PC-9 (cell line): ENCODE data around the gene FOXF1. TPM values are rescaled to one million over a fixed set of nuclear protein-coding genes. Genes with fewer than 3 reads are reported as not detected.

Experiments
- BruUV-seq: library from RNA; stranded (reverse); fragments of 400-500 nt; replicated peaks from 2 replicates; lab custom pipeline; 2021; lab: Mats Ljungman, UMichigan
- CTCF ChIA-PET: fragments of 300-600 bp; sonication (Branson Sonifier 250); formaldehyde crosslinking; loops from one replicate; lab custom pipeline; 2022; ENCODE audit warnings: antibody characterized with exemption; lab: Charles Lee
- POLR2A ChIA-PET: fragments of 300-600 bp; sonication (Branson Sonifier 250); formaldehyde crosslinking; loops from one replicate; lab custom pipeline; 2022; ENCODE audit warnings: antibody characterized with exemption; ENCODE audit not compliant: unreplicated experiment; lab: Charles Lee
- DNase-seq, 2 experiments: peaks; one replicate each; pipeline versions ENCODE4 v3.0.0 to v3.0.0-alpha.2; 2015 to 2022; ENCODE audit warnings: mixed read lengths in 1 of 2
- H2AFZ ChIP-seq: fragments of 200-600 bp; sonication (generic); 2 replicates; pipeline ENCODE4 v1.8.1; 2017; ENCODE audit warnings: antibody characterized with exemption
- H3F3A ChIP-seq: fragments of 200-600 bp; sonication (generic); 2 replicates; pipeline ENCODE4 v1.8.1; 2017; ENCODE audit warnings: antibody characterized with exemption, mild to moderate bottlenecking, low read depth; ENCODE audit not compliant: insufficient read depth
- H3K27ac ChIP-seq: fragments of 200-600 bp; sonication (generic); 2 replicates; pipeline ENCODE4 v1.6.1; 2016; ENCODE audit warnings: mixed run types
- H3K27me3 ChIP-seq: fragments of 200-600 bp; sonication (generic); 2 replicates; pipeline ENCODE4 v1.6.1; 2016; ENCODE audit warnings: low read depth, mixed run types; ENCODE audit not compliant: insufficient read depth
- H3K36me3 ChIP-seq: fragments of 200-600 bp; sonication (generic); 2 replicates; pipeline ENCODE4 v1.6.1; 2016; ENCODE audit warnings: low read depth, mixed run types
- H3K4me1 ChIP-seq: fragments of 200-600 bp; sonication (generic); replicated peaks from 2 replicates; pipeline ENCODE4 v1.6.1; 2016; ENCODE audit warnings: mixed run types; ENCODE audit not compliant: insufficient read depth
- H3K4me2 ChIP-seq: fragments of 200-600 bp; sonication (generic); 2 replicates; pipeline ENCODE4 v1.6.1; 2017; ENCODE audit warnings: mixed run types
- H3K4me3 ChIP-seq: fragments of 200-600 bp; sonication (generic); 2 replicates; pipeline ENCODE4 v1.6.1; 2016; ENCODE audit warnings: mixed run types
- H3K79me2 ChIP-seq: fragments of 200-600 bp; sonication (generic); 2 replicates; pipeline ENCODE4 v1.6.1; 2017; ENCODE audit warnings: low read depth, mixed run types
- H3K9me2 ChIP-seq: fragments of 200-600 bp; sonication (generic); 2 replicates; pipeline ENCODE4 v1.8.1; 2017; ENCODE audit warnings: mild to moderate bottlenecking; ENCODE audit not compliant: insufficient read depth
- H3K9me3 ChIP-seq: fragments of 200-600 bp; sonication (generic); 2 replicates; pipeline ENCODE4 v1.8.1; 2016; ENCODE audit warnings: low read depth; ENCODE audit not compliant: insufficient read depth
- H4K20me1 ChIP-seq: fragments of 200-600 bp; sonication (generic); 2 replicates; pipeline ENCODE4 v1.8.1; 2017; ENCODE audit not compliant: insufficient read depth
- EZH2 ChIP-seq: fragments of 200-600 bp; sonication (generic); IDR thresholded peaks from 2 replicates; pipeline ENCODE4 v1.8.0; 2017; ENCODE audit warnings: antibody characterized with exemption, low read depth
- intact Hi-C: fragments of 100-400 bp; cut with micrococcal nuclease; formaldehyde crosslinking; loops from one replicate; pipeline ENCODE4 v1.10.0; 2022; ENCODE audit not compliant: unreplicated experiment
- total RNA-seq: library from RNA; stranded (reverse); gene quantifications from 2 replicates; pipeline ENCODE4 v1.2.3, GENCODE V29; 2021
- TF ChIP-seq, protein P1 (sequence below): fragments of 200-600 bp; sonication (generic); conservative IDR thresholded peaks from 2 replicates; pipeline ENCODE4 v1.6.1; 2017; ENCODE audit warnings: mixed run types, antibody characterized with exemption, mild to moderate bottlenecking, moderate library complexity

FOXF1 gene
- total RNA-seq, 1 experiment from 2014 or later = not detected

DNA sequence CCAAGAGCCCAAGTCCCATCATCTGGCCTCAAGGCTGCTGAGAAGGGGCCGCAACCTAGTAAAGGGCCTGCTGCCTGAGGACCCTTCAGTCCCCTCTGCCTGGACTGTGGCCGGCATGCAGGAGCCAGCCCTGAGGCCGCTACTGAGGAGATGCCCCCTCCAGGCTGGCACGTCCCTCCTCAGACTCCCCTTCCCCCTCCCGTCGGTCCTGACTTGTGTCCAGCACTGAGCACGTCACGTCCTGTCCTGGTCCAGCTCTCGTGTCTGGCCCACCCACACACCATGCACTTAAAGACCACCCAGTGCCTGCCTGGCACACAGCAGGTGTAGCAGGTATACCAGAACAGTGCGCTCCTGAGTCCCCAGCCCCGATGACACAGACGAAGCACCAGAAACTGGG lies 35.2 kb downstream of the FOXF1 start:
- Histone ChIP-seq H3K79me2 (no peaks in the 10 kb centered on the region), H3K4me3 (no peak overlapping the region), H4K20me1 (peaks cover 10% of the 10 kb centered on the region; the same call in 1 of the 2 replicates), H3K9me3 (no peaks in the 10 kb centered on the region), H3K4me1 (no peaks in the 10 kb centered on the region), H3F3A (no peaks in the 10 kb centered on the region), H2AFZ (no peak overlapping the region), H3K27ac (no peak overlapping the region), H3K36me3 (peaks cover 4% of the 10 kb centered on the region; the same call in 1 of the 2 replicates), H3K9me2 (no peaks in the 10 kb centered on the region), H3K27me3 (no peaks in the 10 kb centered on the region), H3K4me2 (no peak overlapping the region)
- ChIA-PET POLR2A (no interaction called here), CTCF (no interaction called here)
- intact Hi-C loops = no loop called here
- BruUV-seq = no TSS peak
- TF ChIP-seq, protein P1, sequence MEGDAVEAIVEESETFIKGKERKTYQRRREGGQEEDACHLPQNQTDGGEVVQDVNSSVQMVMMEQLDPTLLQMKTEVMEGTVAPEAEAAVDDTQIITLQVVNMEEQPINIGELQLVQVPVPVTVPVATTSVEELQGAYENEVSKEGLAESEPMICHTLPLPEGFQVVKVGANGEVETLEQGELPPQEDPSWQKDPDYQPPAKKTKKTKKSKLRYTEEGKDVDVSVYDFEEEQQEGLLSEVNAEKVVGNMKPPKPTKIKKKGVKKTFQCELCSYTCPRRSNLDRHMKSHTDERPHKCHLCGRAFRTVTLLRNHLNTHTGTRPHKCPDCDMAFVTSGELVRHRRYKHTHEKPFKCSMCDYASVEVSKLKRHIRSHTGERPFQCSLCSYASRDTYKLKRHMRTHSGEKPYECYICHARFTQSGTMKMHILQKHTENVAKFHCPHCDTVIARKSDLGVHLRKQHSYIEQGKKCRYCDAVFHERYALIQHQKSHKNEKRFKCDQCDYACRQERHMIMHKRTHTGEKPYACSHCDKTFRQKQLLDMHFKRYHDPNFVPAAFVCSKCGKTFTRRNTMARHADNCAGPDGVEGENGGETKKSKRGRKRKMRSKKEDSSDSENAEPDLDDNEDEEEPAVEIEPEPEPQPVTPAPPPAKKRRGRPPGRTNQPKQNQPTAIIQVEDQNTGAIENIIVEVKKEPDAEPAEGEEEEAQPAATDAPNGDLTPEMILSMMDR = no peak
- no peak for TF ChIP-seq EZH2
- DNase-seq = no peak

- H3K4me3 ChIP-seq = no peak overlapping the region
- no peaks in the 10 kb centered on the region for H3K79me2 ChIP-seq
- no peak overlapping the region for H3K27ac ChIP-seq
- TF ChIP-seq, protein P1 = no peak
- TF ChIP-seq EZH2 = no peak
- peaks cover 10% of the 10 kb centered on the region; the same call in 1 of the 2 replicates for H4K20me1 ChIP-seq
- ChIA-PET POLR2A (no interaction called here), CTCF (no interaction called here)
- no peak overlapping the region for H3K4me2 ChIP-seq
- no peak overlapping the region for H2AFZ ChIP-seq
- intact Hi-C loops = no loop called here
- no peaks in the 10 kb centered on the region for H3K9me2 ChIP-seq
- no peaks in the 10 kb centered on the region for H3K9me3 ChIP-seq
- BruUV-seq = no TSS peak
- no peaks in the 10 kb centered on the region for H3F3A ChIP-seq
- DNase-seq = no peak
- peaks cover 4% of the 10 kb centered on the region; the same call in 1 of the 2 replicates for H3K36me3 ChIP-seq
- H3K27me3 ChIP-seq = no peaks in the 10 kb centered on the region
- H3K4me1 ChIP-seq = no peaks in the 10 kb centered on the region
These were observed 35.8 kb downstream of the FOXF1 start for GRCh38 chr16:86545954-86546637.

DNA sequence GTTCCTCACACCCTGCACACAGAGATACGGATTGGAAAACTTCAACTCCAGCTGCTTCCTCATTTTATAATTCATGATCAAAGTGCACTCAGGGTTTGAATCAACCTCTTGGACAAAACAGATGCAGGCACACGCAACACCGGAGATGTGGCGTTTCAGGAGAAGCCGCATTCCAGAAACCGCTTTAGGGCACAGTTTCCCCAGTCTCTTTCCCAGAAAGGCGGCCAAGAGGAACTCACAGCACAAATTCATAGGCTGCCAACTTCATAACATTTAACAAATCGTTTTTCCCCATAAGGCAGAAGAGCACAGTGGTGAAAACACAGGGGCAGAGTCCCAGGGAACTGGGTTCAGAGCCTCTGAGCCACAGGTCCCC lies 36.3 kb downstream of the FOXF1 start:
- intact Hi-C loops = no loop called here
- Histone ChIP-seq H3K4me3 (no peak overlapping the region), H3K79me2 (no peaks in the 10 kb centered on the region), H3K27ac (no peak overlapping the region), H2AFZ (no peak overlapping the region), H4K20me1 (peaks cover 10% of the 10 kb centered on the region; the same call in 1 of the 2 replicates), H3K27me3 (no peaks in the 10 kb centered on the region), H3F3A (no peaks in the 10 kb centered on the region), H3K9me3 (no peaks in the 10 kb centered on the region), H3K4me1 (no peaks in the 10 kb centered on the region), H3K9me2 (no peaks in the 10 kb centered on the region), H3K4me2 (no peak overlapping the region), H3K36me3 (peaks cover 9% of the 10 kb centered on the region; the same call in 1 of the 2 replicates)
- POLR2A ChIA-PET = no interaction called here
- DNase-seq = no peak
- no TSS peak for BruUV-seq
- TF ChIP-seq EZH2 = no peak
- TF ChIP-seq, protein P1 = no peak
- CTCF ChIA-PET = no interaction called here
